WTC11 (cell line): ENCODE results near the gene PROM2.

ENCODE experiments used
- IRF2 ChIP-seq: sonication (generic); formaldehyde crosslinking; IDR thresholded peaks from 2 replicates; pipeline ENCODE4 v1.8.0; 2022; ENCODE audit warnings: low read depth, missing genetic modification reagents, borderline replicate concordance
- JUN ChIP-seq: sonication (generic); formaldehyde crosslinking; IDR thresholded peaks from 2 replicates; pipeline ENCODE4 v1.8.0; 2023; ENCODE audit warnings: mild to moderate bottlenecking, missing genetic modification reagents
- NFE2L1 ChIP-seq: sonication (generic); formaldehyde crosslinking; IDR thresholded peaks from 2 replicates; pipeline ENCODE4 v1.8.1; 2023; ENCODE audit warnings: missing genetic modification reagents
- SP1 ChIP-seq: sonication (generic); formaldehyde crosslinking; conservative IDR thresholded peaks from 2 replicates; pipeline ENCODE4 v1.8.1; 2022; ENCODE audit warnings: missing genetic modification reagents
- TCF7 ChIP-seq: sonication (generic); formaldehyde crosslinking; IDR thresholded peaks from 2 replicates; pipeline ENCODE4 v1.8.0; 2022; ENCODE audit warnings: mild to moderate bottlenecking, low read depth, missing genetic modification reagents, moderate library complexity
- TF ChIP-seq, protein P1 (sequence below): fragments of 200-600 bp; IDR thresholded peaks from 2 replicates; pipeline ENCODE4 v1.8.0; 2022; ENCODE audit warnings: antibody characterized with exemption
- TF ChIP-seq, protein P2 (sequence below): sonication (generic); formaldehyde crosslinking; IDR thresholded peaks from 2 replicates; pipeline ENCODE4 v1.8.1; 2022; ENCODE audit warnings: mild to moderate bottlenecking, moderate library complexity, missing genetic modification reagents
- TF ChIP-seq, protein P3 (sequence below): fragments of 250-450 bp; sonication (Bioruptor Pico); IDR thresholded peaks from 2 replicates; pipeline ENCODE4 v1.8.0; 2021; ENCODE audit warnings: mild to moderate bottlenecking

GRCh38 chr2:95268211-95269035, 5.8 kb upstream of the PROM2 start:
- TF ChIP-seq, protein P1, sequence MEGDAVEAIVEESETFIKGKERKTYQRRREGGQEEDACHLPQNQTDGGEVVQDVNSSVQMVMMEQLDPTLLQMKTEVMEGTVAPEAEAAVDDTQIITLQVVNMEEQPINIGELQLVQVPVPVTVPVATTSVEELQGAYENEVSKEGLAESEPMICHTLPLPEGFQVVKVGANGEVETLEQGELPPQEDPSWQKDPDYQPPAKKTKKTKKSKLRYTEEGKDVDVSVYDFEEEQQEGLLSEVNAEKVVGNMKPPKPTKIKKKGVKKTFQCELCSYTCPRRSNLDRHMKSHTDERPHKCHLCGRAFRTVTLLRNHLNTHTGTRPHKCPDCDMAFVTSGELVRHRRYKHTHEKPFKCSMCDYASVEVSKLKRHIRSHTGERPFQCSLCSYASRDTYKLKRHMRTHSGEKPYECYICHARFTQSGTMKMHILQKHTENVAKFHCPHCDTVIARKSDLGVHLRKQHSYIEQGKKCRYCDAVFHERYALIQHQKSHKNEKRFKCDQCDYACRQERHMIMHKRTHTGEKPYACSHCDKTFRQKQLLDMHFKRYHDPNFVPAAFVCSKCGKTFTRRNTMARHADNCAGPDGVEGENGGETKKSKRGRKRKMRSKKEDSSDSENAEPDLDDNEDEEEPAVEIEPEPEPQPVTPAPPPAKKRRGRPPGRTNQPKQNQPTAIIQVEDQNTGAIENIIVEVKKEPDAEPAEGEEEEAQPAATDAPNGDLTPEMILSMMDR, result no peak
- no peak for TF ChIP-seq JUN (CRISPR knock-in tag)
- TF ChIP-seq, protein P2, sequence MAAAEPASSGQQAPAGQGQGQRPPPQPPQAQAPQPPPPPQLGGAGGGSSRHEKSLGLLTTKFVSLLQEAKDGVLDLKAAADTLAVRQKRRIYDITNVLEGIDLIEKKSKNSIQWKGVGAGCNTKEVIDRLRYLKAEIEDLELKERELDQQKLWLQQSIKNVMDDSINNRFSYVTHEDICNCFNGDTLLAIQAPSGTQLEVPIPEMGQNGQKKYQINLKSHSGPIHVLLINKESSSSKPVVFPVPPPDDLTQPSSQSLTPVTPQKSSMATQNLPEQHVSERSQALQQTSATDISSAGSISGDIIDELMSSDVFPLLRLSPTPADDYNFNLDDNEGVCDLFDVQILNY (CRISPR knock-in tag), result no peak
- TF ChIP-seq SP1 (CRISPR knock-in tag), result no peak
- TF ChIP-seq, protein P3, sequence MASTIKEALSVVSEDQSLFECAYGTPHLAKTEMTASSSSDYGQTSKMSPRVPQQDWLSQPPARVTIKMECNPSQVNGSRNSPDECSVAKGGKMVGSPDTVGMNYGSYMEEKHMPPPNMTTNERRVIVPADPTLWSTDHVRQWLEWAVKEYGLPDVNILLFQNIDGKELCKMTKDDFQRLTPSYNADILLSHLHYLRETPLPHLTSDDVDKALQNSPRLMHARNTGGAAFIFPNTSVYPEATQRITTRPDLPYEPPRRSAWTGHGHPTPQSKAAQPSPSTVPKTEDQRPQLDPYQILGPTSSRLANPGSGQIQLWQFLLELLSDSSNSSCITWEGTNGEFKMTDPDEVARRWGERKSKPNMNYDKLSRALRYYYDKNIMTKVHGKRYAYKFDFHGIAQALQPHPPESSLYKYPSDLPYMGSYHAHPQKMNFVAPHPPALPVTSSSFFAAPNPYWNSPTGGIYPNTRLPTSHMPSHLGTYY (CRISPR knock-in tag), result no peak
- no peak for TF ChIP-seq IRF2
- TF ChIP-seq NFE2L1 (CRISPR knock-in tag), result no peak
- no peak for TF ChIP-seq TCF7
